Stimulated activated CD4-positive, alpha-beta T cell treated with anti-CD3 and anti-CD28 coated beads, Interleukin-1b, Interleukin-23, amount 100 ng/mL, for 1 hour (primary cell): ENCODE data around the gene MGAT3.
A peak's percentile ranks its signal among the peaks of the same experiment; 100 is the strongest.

Experiments used
- DNase-seq, 2 donors: peaks; one replicate each; pipeline ENCODE4 v3.0.0-alpha.2; 2020; ENCODE audit warnings: low read depth in 2 of 2

Gene MGAT3

DNA sequence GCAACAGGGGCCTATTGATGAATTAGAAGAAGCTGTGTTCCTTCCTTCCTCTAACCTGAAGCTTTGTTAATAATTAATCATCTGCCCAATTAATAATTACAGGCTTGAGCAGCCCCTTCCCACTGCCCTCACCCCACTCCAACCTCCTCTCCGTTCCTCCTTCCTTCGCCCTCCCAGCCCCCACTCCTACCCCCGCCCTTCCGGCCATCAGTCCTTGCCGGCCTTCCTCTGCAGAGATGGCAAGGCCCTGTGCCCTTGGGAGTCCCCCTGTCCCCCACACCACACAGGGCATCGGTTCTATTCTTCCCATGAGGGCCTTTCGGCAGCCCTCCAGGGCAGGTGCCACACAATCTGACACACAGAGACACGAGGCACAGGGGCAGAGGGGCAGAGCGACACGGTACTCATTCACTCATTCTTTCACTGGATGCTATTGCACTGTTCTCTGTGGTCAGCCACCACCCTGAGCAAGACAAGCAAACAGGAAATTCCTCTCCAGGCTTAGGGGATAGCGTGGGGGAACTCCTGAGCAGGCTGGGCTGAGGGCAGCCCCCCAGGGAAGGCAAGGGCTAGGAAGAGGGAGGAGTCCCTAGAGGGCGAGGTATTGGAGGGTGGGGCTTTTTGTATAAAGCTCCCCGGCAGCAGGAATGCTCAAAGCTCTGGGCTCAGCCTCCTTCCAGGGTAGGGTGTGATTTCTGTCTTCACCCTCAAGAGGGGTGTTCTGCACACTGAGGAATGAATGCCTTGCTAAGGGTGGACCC is 14.7 kb downstream of the MGAT3 start:
- no peak for DNase-seq

DNA sequence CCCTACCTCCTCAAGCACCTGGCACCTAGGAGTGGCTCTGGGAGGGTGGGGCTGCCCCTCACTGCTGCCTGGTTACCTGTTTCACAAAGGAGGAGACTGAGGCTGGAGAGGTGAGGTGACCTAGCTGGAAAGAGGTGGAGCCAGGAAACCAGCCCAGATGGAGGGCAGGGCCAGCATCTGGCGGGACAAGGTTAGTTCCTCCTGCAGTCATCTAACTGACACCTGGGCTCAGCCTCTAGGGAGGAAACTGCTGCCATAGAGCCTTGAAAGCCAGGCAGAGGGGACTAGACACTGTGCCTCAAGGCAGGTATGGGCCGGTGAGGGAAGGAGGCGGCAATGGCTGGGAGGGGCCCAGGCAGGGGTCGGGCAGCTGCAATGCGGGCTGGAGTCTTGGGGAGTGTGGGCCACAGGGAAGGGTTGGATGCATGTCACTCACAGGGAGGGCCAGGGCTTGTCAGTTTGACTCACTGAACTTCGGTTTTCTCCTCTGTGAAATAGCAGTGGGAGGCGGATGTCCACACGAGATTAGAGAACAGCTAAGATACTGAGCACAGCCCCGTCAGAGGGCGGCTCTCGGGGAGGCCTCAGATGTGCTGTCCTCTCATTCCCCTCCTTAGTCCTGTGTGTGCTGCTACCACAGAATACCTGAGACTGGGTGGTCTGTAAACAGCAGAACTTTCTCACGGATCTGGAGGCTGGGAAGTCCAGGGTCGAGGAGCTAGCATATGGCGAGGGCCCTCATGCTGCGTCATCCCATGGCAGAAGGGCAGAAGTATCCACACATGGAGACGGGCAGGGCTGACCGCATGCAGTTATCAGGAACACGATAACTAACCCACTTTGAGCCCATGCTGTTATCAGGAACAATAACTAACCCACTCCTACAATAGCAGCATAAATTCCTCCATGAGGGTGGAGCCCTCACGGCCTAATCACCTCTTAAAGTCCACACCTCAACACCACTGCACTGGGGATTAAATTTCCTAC is 16.1 kb downstream of the MGAT3 start:
- DNase-seq: no peak

DNA sequence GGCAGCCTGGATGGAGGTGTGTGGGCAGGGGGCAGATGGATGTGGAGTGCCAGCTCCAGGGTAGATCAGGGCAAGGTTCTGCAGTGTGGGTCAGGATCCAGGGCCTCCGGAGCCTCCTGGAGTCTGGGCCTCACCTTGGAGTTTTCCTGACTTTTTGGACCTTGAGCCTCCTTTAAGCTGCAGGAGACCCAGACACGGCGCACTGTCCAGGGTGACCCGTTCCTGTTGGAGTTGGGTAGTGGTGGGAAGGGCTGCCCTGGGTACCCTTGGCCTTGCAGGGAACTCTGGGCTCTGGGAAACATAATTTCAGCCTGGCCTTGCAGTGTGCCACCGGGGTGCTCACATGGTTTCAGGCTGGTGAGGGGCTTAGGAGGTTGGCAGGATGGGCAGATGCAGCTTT is 17.0 kb downstream of the MGAT3 start:
- no peak for DNase-seq

DNA sequence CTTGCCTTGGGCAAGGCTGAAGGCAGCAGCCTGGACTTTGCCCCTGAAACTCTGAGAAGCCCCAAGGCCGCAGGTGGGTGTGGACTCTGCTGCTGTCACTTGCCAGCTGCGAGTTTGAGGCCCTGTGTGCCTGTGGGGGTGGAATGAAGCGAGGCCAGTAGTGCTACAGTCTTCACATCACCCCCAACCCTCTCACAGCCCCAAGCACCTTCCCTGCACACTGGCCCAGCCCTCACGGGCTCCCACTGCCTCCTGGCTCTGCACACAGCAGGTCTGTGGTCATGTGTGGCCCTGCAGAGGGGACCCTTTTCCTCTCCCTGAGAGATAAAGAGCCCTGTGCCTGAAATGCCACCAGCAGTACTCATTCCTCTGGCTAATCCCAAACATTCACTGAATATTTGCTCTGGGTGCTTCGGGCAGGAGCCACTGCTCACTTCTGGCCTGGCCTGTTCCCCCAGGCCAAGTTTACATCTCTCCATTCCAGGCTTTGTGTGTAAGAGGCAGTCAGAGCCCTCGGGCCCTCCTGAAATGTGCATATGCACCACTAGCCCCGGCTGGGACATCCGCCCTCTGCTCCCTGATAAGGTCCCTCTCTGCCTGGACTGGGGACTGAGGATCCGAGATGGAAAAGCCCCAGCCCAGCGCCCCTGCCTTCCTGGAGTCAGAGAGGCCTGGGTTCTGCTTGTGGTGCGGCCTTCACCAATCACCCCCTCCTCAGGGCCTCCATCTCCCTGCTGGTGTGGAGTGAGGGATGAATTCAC is 17.7 kb downstream of the MGAT3 start:
- DNase-seq: no peak

DNA sequence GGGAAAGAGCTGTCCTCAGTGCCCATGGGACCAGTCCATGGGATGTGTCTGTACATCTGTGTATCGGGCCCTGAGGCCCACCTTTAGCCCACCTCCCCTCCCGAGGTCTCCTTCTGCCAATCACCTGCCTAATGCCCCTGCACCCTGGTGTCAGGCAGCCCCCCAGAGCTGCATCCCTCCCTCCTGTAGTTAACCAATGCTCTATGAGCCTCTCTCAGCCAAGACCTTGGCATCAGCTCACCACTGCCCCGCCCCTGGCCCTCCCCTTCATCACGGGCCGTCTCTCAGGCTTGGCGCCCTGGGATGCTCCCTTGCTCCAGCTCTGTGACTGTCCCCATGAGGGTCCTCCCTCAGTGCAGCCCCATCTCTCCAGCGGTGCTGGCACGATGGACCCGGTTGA is 18.5 kb downstream of the MGAT3 start:
- DNase-seq: no peak

DNA sequence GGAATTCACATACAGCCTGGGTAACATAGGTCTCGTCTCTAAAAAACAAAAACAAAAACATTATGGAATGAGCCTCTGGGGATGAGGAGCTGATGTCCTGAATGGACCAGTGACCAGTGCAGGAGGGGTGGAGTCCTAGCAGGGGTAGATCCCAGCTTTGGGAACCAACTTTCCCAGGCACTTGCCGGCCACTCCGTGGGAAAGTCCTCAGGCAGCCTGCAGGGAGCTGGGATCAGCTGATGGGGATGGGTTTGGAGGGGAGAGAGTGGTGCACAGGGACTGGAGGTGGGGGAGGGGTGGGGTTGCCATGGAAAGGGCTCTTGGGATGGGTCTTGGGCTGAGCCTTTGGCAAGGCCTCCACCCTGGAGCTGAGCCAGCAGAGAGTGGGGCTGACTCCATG is 19.1 kb downstream of the MGAT3 start:
- DNase-seq: no peak

DNA sequence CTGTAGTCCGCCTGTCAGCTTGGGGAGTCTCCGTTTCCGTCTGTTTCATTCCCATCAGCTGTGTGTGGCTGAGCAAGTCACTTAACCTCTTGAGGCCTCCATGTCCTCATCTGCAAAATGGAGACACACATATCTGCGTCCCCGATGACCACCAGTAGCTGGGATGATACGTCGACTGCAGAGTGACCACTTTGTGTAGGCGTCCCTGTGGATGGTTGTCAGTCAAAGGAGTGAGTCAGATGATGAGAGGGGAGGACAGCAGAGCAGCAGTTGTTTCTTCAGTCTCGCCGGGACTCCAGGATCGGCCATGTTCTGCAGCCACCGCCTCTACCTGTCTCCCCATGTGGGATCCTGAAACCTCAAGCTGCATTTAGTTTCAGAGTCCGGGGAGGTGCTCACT is 19.9 kb downstream of the MGAT3 start:
- no peak for DNase-seq

DNA sequence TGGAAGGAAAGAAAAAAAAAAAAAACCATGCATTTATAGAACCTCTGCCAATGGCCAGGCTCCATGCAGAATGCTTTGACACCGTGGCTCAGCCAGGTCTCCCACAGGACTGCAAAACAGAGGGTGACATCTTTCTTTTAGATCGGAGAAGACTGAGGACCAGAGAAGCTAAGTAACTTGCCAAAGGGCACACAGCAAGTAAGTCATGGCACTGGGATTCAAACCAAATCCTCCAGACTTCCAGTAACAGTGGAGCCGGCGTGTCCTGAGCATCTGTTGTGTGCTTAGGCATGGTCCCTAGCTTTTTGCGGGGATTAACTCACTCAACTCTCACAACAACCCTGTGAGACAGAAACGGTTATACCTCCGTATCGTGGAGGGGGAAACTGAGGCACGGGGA is 20.7 kb downstream of the MGAT3 start:
- no peak for DNase-seq

DNA sequence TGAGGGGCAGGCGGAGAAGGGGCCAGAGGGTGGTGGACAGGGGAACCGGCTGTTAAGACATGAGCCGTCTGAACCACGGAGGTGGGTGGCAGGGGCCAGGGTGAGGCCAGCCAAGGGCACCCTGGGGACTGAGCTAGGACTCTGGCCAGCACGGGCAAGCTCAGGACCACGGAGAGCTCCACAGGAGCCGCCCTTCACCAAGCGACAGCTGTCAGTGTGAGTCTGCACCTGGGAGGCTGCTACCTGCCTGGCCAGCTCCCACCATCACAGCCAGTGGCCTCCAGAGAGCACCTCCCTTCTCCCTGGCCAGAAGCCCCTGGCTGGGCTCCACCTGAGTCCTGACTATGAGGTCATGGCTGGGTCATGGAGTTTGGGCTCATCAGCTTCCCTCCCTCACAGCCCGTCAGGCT is 21.6 kb downstream of the MGAT3 start:
- no peak for DNase-seq

DNA sequence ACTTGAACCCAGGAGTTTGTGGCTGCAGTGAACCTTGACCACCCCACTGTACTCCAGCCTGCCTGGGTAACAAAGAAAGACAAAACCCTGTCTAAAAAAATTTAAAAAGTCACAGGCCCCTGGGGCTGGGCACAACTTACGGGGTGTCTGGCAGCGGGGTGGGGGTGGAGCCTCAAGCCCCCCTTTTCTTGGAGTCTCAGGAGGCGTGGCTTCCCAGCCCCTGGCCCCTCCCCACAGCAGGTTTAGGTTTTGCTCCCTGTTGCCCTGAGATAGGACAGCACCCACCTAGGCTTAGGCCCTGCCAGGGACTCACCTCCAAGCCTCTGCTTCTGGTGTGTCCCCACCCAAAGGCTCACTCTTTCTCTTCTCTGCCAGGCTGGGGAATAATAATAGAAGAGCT is 22.4 kb downstream of the MGAT3 start:
- no peak for DNase-seq

DNA sequence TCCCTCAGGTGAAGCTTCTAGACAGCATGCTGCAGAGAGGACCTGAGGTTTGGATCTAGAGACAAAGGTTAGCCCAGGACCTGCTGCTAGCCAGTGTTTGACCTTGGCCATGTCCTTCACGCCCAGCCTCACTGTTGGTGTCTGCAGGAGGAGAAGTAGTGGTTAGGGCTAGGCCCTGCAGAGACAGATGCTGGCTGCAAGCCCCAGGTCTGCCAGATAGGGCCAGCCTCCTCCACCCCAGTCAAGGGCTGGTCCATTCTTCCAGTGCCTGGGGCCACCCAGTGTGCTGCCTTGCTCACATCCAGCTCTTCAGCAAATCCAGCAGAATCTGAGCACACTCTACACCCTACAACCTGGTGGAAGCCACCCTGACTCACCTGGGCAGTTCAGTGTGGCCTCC is 23.7 kb downstream of the MGAT3 start:
- no peak for DNase-seq

DNA sequence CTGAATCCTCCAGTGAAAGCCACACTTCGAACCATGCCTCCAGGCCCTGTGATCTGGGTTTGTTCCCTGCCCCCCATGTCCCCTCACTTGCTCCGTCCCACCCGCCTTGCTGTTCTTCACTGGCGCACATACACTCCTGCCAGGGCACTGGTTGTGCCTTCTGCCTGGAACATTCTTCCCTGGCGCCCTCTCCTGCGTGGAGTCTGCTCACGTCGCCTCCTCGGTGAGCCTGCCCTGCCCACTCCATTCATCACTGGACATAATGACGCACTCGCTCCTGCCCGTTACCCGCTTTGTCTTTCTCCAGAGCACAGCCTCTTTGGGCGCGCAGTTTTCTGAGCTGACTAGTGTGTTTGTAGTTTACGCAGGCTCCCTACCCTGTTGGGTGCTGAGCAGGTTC is 24.2 kb downstream of the MGAT3 start:
- no peak for DNase-seq

DNA sequence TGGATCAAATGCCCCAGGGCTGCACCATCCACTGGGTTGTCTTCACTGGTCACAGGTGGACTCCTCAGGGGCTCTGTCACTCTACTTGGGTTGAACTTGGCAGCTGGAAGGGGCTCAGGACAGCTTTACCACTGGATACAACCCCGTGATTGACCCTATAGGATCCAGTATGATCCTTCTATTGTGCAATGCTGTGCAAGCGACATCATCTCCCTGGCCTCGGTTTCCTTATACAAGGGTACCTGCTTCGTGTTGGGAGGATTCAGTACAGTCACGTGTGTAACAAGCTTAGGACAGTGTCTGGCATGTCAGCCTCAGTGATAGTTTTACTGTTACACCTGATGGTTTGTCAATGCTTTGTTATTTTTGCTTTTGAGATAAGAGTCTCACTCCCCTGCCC is 24.8 kb downstream of the MGAT3 start:
- DNase-seq: no peak

DNA sequence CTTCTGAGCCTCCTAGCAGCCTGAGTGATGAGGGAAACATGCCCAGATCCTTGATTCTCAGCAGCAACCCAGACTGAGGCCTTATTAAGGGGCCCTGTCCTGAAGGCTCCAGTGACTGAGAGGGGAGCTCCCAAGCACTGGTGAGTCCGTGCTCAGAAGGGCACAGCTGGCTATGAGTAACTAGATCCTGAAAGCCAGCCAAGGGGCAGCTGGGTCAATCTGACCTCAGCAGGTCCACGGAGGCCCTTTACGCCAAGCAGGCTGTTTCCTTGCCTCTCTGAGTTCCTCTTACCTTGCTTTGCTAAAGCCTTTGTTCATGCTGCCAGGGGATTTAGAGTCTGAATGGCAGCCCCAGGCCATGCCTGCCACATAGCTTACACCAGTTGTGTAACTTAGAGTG is 26.0 kb downstream of the MGAT3 start:
- DNase-seq: no peak

DNA sequence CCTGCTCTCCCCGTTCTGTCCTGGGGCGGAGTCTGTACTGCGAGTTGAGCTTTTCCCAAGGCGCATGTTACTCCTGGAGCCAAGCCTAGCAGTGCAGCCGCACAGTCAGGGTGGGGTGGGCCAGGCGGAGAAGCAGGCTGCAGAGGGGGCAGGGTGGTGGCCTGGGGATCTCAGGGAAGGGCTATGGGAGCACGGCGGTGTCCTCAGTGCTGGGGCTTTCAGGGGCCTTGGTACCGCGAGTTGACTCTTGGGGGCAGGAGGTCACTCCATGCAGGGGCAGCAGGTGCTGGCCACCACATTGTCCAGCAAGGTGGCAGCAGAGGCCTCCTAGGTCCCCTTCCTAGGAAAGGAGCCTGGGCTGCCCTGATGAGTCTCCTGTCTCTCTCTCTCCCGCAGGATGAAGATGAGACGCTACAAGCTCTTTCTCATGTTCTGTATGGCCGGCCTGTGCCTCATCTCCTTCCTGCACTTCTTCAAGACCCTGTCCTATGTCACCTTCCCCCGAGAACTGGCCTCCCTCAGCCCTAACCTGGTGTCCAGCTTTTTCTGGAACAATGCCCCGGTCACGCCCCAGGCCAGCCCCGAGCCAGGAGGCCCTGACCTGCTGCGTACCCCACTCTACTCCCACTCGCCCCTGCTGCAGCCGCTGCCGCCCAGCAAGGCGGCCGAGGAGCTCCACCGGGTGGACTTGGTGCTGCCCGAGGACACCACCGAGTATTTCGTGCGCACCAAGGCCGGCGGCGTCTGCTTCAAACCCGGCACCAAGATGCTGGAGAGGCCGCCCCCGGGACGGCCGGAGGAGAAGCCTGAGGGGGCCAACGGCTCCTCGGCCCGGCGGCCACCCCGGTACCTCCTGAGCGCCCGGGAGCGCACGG is 30.4 kb downstream of the MGAT3 start:
- no peak for DNase-seq

DNA sequence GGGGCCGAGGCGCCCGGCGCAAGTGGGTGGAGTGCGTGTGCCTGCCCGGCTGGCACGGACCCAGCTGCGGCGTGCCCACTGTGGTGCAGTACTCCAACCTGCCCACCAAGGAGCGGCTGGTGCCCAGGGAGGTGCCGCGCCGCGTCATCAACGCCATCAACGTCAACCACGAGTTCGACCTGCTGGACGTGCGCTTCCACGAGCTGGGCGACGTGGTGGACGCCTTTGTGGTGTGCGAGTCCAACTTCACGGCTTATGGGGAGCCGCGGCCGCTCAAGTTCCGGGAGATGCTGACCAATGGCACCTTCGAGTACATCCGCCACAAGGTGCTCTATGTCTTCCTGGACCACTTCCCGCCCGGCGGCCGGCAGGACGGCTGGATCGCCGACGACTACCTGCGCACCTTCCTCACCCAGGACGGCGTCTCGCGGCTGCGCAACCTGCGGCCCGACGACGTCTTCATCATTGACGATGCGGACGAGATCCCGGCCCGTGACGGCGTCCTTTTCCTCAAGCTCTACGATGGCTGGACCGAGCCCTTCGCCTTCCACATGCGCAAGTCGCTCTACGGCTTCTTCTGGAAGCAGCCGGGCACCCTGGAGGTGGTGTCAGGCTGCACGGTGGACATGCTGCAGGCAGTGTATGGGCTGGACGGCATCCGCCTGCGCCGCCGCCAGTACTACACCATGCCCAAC is 31.2 kb downstream of the MGAT3 start:
- no peak for DNase-seq

DNA sequence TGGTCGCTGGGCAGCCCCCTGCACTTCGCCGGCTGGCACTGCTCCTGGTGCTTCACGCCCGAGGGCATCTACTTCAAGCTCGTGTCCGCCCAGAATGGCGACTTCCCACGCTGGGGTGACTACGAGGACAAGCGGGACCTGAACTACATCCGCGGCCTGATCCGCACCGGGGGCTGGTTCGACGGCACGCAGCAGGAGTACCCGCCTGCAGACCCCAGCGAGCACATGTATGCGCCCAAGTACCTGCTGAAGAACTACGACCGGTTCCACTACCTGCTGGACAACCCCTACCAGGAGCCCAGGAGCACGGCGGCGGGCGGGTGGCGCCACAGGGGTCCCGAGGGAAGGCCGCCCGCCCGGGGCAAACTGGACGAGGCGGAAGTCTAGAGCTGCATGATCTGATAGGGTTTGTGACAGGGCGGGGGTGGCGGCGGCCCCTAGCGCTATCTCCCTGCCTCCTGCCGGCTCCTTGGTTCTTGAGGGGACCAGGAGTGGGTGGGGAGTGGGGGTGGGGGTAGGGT is 31.8 kb downstream of the MGAT3 start:
- no peak for DNase-seq

DNA sequence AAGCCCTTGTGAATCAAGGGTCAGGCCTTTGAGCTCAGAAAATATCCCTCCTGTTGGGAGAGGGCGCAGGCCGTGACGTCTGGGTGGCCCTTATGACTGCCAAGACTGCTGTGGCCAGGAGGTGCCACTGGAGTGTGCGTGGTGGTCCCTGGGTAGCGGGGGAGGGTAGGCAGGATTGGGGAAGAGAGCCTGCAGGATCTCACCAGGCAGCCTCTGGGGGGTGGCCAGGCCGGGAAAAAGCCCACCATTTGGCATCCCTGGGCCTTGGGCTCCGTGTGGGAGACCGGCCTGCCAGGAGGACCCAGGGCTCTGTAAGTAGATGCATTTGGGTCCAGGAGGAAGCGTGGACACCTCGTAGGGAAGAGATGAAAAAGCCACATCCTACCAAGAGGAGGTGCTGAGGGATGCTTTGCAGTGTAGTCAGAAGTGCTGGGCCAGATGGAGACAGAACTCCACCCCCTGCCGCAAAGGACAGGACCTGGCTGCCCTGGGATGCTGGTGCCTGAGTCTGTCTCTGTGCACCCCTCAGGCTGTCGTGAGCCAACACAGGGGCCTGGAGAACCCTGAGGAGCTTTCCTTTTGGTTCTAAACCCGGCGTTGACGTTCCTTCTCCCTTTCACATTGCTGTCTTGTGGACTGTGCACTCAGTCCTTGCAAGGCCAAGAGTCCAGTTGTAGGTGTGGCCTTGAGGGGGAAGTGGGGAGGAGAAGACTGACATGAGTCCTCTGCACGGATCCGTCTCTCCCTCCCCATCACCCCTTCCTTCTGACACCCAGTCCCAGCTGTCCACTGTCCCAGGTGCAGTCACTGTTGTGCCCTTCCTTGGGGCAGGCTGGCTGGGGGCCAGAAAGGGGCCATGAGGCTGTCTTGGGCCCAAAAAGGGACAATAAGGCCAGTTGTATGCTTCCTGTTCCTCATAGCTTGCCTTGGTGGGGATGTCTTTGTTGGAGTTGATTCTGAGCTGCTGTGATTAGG is 32.6 kb downstream of the MGAT3 start:
- DNase-seq: no peak

DNA sequence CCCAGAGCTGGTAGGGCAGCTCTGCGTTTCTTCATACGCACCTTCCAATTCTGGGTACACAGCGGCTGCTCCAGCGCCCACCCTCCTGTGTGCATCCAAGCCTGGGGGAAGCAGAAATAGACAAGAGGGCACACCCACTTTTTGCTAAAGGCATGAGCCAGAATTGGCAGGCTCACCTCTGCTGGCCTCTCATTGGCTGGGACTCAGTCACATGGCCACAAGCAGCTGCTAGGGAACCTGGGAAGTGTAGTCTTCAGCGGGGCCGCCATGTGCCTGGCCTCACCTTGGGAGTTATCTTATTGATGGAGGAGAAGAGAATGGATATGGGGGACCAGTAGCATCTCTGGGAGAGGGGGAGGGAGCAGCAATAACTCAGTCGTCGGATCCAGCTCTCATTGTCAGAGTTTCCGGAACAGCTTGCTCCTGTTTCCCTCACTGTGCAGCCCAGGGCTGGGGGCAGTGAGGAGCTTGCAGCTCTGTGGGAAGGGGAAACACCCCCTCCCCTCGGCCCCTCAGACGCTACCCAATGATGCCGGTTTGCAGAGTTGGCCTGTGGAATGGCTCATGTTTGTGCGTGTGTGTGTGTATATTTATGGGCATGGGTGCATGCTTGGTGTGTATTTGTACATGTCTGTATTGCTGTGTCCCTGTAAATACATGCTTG is 33.5 kb downstream of the MGAT3 start:
- DNase-seq: peak; percentile 51 to 52
